HEK293 (cell line): ENCODE measurements around the gene LSM14B.

Experiments used
- GLIS1 ChIP-seq: fragments of 450-650 bp; formaldehyde crosslinking; IDR thresholded peaks from 2 replicates; pipeline ENCODE4 v1.5.1; 2016; ENCODE audit warnings: missing biosample characterization, missing genetic modification characterization
- KLF1 ChIP-seq: fragments of 450-650 bp; formaldehyde crosslinking; IDR thresholded peaks from 2 replicates; pipeline ENCODE4 v1.5.1; 2016; ENCODE audit warnings: missing biosample characterization, missing genetic modification characterization
- ZNF133 ChIP-seq: fragments of 450-650 bp; formaldehyde crosslinking; IDR thresholded peaks from 2 replicates; pipeline ENCODE4 v1.5.1; 2016; ENCODE audit warnings: missing biosample characterization, missing genetic modification characterization
- ZNF239 ChIP-seq: fragments of 450-650 bp; formaldehyde crosslinking; IDR thresholded peaks from 2 replicates; pipeline ENCODE4 v1.5.1; 2016; ENCODE audit warnings: missing biosample characterization, missing genetic modification characterization
- ZNF600 ChIP-seq: fragments of 450-650 bp; formaldehyde crosslinking; IDR thresholded peaks from 2 replicates; pipeline ENCODE4 v1.5.1; 2016; ENCODE audit warnings: missing biosample characterization, missing genetic modification characterization
- ZNF707 ChIP-seq: fragments of 450-650 bp; formaldehyde crosslinking; IDR thresholded peaks from 2 replicates; pipeline ENCODE4 v1.5.1; 2016; ENCODE audit warnings: missing biosample characterization, missing genetic modification characterization
- ZNF843 ChIP-seq: fragments of 450-650 bp; formaldehyde crosslinking; IDR thresholded peaks from 2 replicates; pipeline ENCODE4 v1.5.1; 2016; ENCODE audit warnings: missing biosample characterization, missing genetic modification characterization
- TF ChIP-seq, protein P1 (sequence below): fragments of 450-650 bp; formaldehyde crosslinking; IDR thresholded peaks from 2 replicates; pipeline ENCODE4 v1.5.1; 2016; ENCODE audit warnings: missing biosample characterization, missing genetic modification characterization
- TF ChIP-seq, protein P2 (sequence below): fragments of 450-650 bp; formaldehyde crosslinking; conservative IDR thresholded peaks from 2 replicates; pipeline ENCODE4 v1.5.1; 2016; ENCODE audit warnings: low read depth, missing biosample characterization, missing genetic modification characterization
- TF ChIP-seq, protein P3 (sequence below): fragments of 450-650 bp; IDR thresholded peaks from 2 replicates; pipeline ENCODE4 v1.5.1; 2018; ENCODE audit warnings: missing biosample characterization, missing genetic modification characterization
- TF ChIP-seq, protein P4 (sequence below): fragments of 450-650 bp; formaldehyde crosslinking; IDR thresholded peaks from 2 replicates; pipeline ENCODE4 v1.5.1; 2016; ENCODE audit warnings: missing biosample characterization, missing genetic modification characterization
- TF ChIP-seq, protein P5 (sequence below): fragments of 450-650 bp; formaldehyde crosslinking; IDR thresholded peaks from 2 replicates; pipeline ENCODE4 v1.5.1; 2016; ENCODE audit warnings: missing biosample characterization, missing genetic modification characterization
- TF ChIP-seq, protein P6 (sequence below): fragments of 450-650 bp; formaldehyde crosslinking; IDR thresholded peaks from 2 replicates; pipeline ENCODE4 v1.5.1; 2016; ENCODE audit warnings: missing biosample characterization, missing genetic modification characterization
- TF ChIP-seq, protein P7 (sequence below): fragments of 450-650 bp; formaldehyde crosslinking; IDR thresholded peaks from 2 replicates; pipeline ENCODE4 v1.5.1; 2016; ENCODE audit warnings: missing biosample characterization, missing genetic modification characterization, borderline replicate concordance

DNA sequence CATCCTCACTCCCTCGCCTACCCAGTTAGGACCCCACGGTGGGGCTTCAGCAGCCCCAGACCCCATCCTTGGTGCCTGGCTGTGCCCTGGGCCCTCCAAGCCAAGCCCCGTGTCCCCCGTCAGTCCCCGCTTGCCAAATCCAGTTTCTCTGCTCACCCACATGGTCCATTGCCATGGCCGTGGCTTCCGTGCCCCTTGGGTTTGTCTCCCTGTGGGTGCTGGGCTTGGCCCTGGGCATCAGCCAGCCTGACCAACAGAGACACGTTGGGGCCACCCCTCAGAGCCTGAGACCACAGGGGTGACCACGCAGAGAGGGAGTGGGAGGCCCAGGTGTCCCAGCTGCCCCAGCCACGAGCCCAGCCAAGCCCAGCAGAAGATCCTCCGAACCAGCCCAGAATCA, 28.9 kb downstream of the LSM14B start:
- TF ChIP-seq, protein P1, sequence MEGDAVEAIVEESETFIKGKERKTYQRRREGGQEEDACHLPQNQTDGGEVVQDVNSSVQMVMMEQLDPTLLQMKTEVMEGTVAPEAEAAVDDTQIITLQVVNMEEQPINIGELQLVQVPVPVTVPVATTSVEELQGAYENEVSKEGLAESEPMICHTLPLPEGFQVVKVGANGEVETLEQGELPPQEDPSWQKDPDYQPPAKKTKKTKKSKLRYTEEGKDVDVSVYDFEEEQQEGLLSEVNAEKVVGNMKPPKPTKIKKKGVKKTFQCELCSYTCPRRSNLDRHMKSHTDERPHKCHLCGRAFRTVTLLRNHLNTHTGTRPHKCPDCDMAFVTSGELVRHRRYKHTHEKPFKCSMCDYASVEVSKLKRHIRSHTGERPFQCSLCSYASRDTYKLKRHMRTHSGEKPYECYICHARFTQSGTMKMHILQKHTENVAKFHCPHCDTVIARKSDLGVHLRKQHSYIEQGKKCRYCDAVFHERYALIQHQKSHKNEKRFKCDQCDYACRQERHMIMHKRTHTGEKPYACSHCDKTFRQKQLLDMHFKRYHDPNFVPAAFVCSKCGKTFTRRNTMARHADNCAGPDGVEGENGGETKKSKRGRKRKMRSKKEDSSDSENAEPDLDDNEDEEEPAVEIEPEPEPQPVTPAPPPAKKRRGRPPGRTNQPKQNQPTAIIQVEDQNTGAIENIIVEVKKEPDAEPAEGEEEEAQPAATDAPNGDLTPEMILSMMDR (tag by site-specific recombination) = no peak
- TF ChIP-seq ZNF707 (tag by site-specific recombination) (no peak), ZNF133 (tag by site-specific recombination) (no peak), GLIS1 (no peak), ZNF843 (tag by site-specific recombination) (no peak), KLF1 (no peak), ZNF239 (tag by site-specific recombination) (no peak), ZNF600 (tag by site-specific recombination) (no peak)
- TF ChIP-seq, protein P2, sequence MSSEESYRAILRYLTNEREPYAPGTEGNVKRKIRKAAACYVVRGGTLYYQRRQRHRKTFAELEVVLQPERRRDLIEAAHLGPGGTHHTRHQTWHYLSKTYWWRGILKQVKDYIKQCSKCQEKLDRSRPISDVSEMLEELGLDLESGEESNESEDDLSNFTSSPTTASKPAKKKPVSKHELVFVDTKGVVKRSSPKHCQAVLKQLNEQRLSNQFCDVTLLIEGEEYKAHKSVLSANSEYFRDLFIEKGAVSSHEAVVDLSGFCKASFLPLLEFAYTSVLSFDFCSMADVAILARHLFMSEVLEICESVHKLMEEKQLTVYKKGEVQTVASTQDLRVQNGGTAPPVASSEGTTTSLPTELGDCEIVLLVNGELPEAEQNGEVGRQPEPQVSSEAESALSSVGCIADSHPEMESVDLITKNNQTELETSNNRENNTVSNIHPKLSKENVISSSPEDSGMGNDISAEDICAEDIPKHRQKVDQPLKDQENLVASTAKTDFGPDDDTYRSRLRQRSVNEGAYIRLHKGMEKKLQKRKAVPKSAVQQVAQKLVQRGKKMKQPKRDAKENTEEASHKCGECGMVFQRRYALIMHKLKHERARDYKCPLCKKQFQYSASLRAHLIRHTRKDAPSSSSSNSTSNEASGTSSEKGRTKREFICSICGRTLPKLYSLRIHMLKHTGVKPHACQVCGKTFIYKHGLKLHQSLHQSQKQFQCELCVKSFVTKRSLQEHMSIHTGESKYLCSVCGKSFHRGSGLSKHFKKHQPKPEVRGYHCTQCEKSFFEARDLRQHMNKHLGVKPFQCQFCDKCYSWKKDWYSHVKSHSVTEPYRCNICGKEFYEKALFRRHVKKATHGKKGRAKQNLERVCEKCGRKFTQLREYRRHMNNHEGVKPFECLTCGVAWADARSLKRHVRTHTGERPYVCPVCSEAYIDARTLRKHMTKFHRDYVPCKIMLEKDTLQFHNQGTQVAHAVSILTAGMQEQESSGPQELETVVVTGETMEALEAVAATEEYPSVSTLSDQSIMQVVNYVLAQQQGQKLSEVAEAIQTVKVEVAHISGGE (tag by site-specific recombination) = no peak
- TF ChIP-seq, protein P3, sequence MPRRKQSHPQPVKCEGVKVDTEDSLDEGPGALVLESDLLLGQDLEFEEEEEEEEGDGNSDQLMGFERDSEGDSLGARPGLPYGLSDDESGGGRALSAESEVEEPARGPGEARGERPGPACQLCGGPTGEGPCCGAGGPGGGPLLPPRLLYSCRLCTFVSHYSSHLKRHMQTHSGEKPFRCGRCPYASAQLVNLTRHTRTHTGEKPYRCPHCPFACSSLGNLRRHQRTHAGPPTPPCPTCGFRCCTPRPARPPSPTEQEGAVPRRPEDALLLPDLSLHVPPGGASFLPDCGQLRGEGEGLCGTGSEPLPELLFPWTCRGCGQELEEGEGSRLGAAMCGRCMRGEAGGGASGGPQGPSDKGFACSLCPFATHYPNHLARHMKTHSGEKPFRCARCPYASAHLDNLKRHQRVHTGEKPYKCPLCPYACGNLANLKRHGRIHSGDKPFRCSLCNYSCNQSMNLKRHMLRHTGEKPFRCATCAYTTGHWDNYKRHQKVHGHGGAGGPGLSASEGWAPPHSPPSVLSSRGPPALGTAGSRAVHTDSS (tag by site-specific recombination) = no peak
- TF ChIP-seq, protein P4, sequence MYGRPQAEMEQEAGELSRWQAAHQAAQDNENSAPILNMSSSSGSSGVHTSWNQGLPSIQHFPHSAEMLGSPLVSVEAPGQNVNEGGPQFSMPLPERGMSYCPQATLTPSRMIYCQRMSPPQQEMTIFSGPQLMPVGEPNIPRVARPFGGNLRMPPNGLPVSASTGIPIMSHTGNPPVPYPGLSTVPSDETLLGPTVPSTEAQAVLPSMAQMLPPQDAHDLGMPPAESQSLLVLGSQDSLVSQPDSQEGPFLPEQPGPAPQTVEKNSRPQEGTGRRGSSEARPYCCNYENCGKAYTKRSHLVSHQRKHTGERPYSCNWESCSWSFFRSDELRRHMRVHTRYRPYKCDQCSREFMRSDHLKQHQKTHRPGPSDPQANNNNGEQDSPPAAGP = no peak
- TF ChIP-seq, protein P5, sequence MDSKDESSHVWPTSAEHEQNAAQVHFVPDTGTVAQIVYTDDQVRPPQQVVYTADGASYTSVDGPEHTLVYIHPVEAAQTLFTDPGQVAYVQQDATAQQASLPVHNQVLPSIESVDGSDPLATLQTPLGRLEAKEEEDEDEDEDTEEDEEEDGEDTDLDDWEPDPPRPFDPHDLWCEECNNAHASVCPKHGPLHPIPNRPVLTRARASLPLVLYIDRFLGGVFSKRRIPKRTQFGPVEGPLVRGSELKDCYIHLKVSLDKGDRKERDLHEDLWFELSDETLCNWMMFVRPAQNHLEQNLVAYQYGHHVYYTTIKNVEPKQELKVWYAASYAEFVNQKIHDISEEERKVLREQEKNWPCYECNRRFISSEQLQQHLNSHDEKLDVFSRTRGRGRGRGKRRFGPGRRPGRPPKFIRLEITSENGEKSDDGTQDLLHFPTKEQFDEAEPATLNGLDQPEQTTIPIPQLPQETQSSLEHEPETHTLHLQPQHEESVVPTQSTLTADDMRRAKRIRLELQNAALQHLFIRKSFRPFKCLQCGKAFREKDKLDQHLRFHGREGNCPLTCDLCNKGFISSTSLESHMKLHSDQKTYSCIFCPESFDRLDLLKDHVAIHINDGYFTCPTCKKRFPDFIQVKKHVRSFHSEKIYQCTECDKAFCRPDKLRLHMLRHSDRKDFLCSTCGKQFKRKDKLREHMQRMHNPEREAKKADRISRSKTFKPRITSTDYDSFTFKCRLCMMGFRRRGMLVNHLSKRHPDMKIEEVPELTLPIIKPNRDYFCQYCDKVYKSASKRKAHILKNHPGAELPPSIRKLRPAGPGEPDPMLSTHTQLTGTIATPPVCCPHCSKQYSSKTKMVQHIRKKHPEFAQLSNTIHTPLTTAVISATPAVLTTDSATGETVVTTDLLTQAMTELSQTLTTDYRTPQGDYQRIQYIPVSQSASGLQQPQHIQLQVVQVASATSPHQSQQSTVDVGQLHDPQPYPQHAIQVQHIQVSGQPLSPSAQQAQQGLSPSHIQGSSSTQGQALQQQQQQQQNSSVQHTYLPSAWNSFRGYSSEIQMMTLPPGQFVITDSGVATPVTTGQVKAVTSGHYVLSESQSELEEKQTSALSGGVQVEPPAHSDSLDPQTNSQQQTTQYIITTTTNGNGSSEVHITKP (tag by site-specific recombination) = no peak
- TF ChIP-seq, protein P6, sequence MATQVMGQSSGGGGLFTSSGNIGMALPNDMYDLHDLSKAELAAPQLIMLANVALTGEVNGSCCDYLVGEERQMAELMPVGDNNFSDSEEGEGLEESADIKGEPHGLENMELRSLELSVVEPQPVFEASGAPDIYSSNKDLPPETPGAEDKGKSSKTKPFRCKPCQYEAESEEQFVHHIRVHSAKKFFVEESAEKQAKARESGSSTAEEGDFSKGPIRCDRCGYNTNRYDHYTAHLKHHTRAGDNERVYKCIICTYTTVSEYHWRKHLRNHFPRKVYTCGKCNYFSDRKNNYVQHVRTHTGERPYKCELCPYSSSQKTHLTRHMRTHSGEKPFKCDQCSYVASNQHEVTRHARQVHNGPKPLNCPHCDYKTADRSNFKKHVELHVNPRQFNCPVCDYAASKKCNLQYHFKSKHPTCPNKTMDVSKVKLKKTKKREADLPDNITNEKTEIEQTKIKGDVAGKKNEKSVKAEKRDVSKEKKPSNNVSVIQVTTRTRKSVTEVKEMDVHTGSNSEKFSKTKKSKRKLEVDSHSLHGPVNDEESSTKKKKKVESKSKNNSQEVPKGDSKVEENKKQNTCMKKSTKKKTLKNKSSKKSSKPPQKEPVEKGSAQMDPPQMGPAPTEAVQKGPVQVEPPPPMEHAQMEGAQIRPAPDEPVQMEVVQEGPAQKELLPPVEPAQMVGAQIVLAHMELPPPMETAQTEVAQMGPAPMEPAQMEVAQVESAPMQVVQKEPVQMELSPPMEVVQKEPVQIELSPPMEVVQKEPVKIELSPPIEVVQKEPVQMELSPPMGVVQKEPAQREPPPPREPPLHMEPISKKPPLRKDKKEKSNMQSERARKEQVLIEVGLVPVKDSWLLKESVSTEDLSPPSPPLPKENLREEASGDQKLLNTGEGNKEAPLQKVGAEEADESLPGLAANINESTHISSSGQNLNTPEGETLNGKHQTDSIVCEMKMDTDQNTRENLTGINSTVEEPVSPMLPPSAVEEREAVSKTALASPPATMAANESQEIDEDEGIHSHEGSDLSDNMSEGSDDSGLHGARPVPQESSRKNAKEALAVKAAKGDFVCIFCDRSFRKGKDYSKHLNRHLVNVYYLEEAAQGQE (tag by site-specific recombination) = no peak
- TF ChIP-seq, protein P7, sequence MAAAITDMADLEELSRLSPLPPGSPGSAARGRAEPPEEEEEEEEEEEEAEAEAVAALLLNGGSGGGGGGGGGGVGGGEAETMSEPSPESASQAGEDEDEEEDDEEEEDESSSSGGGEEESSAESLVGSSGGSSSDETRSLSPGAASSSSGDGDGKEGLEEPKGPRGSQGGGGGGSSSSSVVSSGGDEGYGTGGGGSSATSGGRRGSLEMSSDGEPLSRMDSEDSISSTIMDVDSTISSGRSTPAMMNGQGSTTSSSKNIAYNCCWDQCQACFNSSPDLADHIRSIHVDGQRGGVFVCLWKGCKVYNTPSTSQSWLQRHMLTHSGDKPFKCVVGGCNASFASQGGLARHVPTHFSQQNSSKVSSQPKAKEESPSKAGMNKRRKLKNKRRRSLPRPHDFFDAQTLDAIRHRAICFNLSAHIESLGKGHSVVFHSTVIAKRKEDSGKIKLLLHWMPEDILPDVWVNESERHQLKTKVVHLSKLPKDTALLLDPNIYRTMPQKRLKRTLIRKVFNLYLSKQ (tag by site-specific recombination) = no peak
